Regular cardiac myocyte (primary cell): Measurements from ENCODE around the gene OR4K2. TPM values are rescaled to one million over a fixed set of nuclear protein-coding genes. Genes with fewer than 3 reads are reported as not detected.

Experiments used
- total RNA-seq: library from RNA; depleted of rRNA; stranded (reverse); fragments of >200 nt; gene quantifications from 2 replicates; pipeline ENCODE4 v1.2.3, GENCODE V29; 2014

Gene OR4K2
- not detected in 2 replicates for total RNA-seq

GRCh38 chr14:19874842-19875241 is at the start of gene OR4K2:
OR4K2 (plus strand) TSS chr14:19875142; CDS start chr14:19876268, 1,126 bp downstream.

GRCh38 chr14:19920021-19920657 is 45.2 kb downstream of the OR4K2 start, which contains the start of gene OR4K5:
OR4K5 (plus strand) TSS chr14:19920607; CDS start chr14:19920607, 0 bp downstream.

DNA sequence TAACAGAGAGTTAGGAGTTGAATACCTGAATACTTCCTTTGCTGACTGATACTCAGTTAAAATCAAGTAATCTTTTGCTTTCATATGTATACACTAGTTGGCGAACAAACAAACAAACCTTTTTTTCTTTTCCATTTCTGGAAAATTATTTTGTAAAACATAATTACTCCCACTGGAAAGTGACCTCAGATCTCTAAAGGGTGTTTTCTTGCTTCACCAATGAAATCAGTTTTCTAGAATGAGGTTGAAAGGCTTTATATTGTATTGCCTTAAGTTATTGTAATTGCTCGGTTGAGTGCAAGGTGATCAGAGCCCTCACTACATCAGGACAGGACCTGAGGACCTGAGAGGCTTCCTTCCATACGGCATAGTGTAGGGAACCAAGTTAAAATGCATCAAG is 55.7 kb downstream of the OR4K2 start, which contains the start of gene OR4K1:
TSS of gene OR4K1 (plus strand) at position 301 of the 400 bp plus-strand sequence. CDS start 4,750 bp downstream, outside the sequence.

Other genes with a start within 250 kb of the OR4K2 start
- gene OR11H2, start 161.3 kb upstream of the OR4K2 start, total RNA-seq = not detected in 2 replicates
- gene OR4Q3, start 131.6 kb upstream of the OR4K2 start, total RNA-seq = not detected in 2 replicates
- not detected in 2 replicates for gene OR4M1, start 101.6 kb upstream of the OR4K2 start, total RNA-seq
- not detected in 2 replicates for gene OR4N2, start 71.4 kb upstream of the OR4K2 start, total RNA-seq
- not detected in 2 replicates for gene OR4K5, start 45.5 kb downstream of the OR4K2 start, total RNA-seq
- gene OR4K1, start 55.8 kb downstream of the OR4K2 start, total RNA-seq = not detected in 2 replicates
- not detected in 2 replicates for gene OR4K15, start 100.4 kb downstream of the OR4K2 start, total RNA-seq
- not detected in 2 replicates for gene OR4Q2, start 127.0 kb downstream of the OR4K2 start, total RNA-seq
- gene OR4K14, start 144.2 kb downstream of the OR4K2 start, total RNA-seq = not detected in 2 replicates
- gene OR4K13, start 160.9 kb downstream of the OR4K2 start, total RNA-seq = not detected in 2 replicates
- not detected in 2 replicates for gene OR4L1, start 184.9 kb downstream of the OR4K2 start, total RNA-seq
- not detected in 2 replicates for gene OR4K17, start 235.6 kb downstream of the OR4K2 start, total RNA-seq